Astrocyte of the cerebellum (primary cell): ENCODE results near the gene UQCRC1.

Source experiments
- DNase-seq: peaks from one replicate; pipeline ENCODE4 v3.0.0-alpha.2; 2011; ENCODE audit warnings: low read depth
- H3K4me3 ChIP-seq: 2 replicates; pipeline ENCODE4 v1.5.1; 2011; ENCODE audit warnings: mild to moderate bottlenecking, low read depth, low read length, moderate library complexity
- CTCF ChIP-seq: IDR thresholded peaks from 2 replicates; pipeline ENCODE4 v1.5.1; 2012; ENCODE audit warnings: low read length, low read depth, moderate library complexity, mild to moderate bottlenecking; ENCODE audit errors: missing control alignments
- in situ Hi-C: cut with HindIII; loops from 2 replicates; pipeline ENCODE4 v1.10.0; 2017; ENCODE audit warnings: low sequenced_read_pairs

Gene UQCRC1

GRCh38 chr3:48568476-48568875 lies 41.0 kb downstream of the UQCRC1 start:
- no peak overlapping the region for H3K4me3 ChIP-seq
- no peak for TF ChIP-seq CTCF
- in situ Hi-C loops, result no loop called here
- no peak for DNase-seq

GRCh38 chr3:48567500-48567899 lies 41.9 kb downstream of the UQCRC1 start:
- no peak for TF ChIP-seq CTCF
- in situ Hi-C loops, result no loop called here
- H3K4me3 ChIP-seq, result no peak overlapping the region
- DNase-seq, result no peak

- in situ Hi-C loops, result no loop called here
- TF ChIP-seq CTCF, result no peak
- H3K4me3 ChIP-seq, result no peak overlapping the region
- DNase-seq, result no peak
Observed at GRCh38 chr3:48567090-48567489, 42.4 kb downstream of the UQCRC1 start.

GRCh38 chr3:48566401-48566760 lies 43.1 kb downstream of the UQCRC1 start:
- no peak overlapping the region for H3K4me3 ChIP-seq
- DNase-seq, result no peak
- in situ Hi-C loops, result no loop called here
- no peak for TF ChIP-seq CTCF

GRCh38 chr3:48565591-48566400 lies 43.6 kb downstream of the UQCRC1 start:
- in situ Hi-C loops, result no loop called here
- no peak overlapping the region for H3K4me3 ChIP-seq
- peak; percentile 34 for DNase-seq
- TF ChIP-seq CTCF, result no peak

GRCh38 chr3:48565186-48565585 lies 44.3 kb downstream of the UQCRC1 start:
- no peak for TF ChIP-seq CTCF
- H3K4me3 ChIP-seq, result no peak overlapping the region
- in situ Hi-C loops, result no loop called here

More at GRCh38 chr3:48565186-48565585, 44.3 kb downstream of the UQCRC1 start:
- no peak for DNase-seq
